Lower lobe of right lung (tissue), 2 donors: ENCODE measurements around the gene XPNPEP3. TPM values are rescaled to one million over a fixed set of nuclear protein-coding genes. Genes with fewer than 3 reads are reported as not detected.
A peak's percentile ranks its signal among the peaks of the same experiment; 100 is the strongest.
"Not testable (repeated sequence)": the region's sequence is repeated elsewhere in the genome, so short reads cannot be mapped to it uniquely, and the experiment has no call there.

Source experiments
- ATAC-seq, 2 donors: fragments of 200-7000 bp; cut with Tn5 transposase; one replicate each; pipeline ENCODE4 v1.9.1; 2020 to 2022; ENCODE audit warnings: mild to moderate bottlenecking in 2 of 2, moderate library complexity in 2 of 2
- DNase-seq: peaks from one replicate; pipeline ENCODE4 v3.0.0-alpha.2; 2020
- H3K27ac ChIP-seq: fragments of 200-600 bp; one replicate; pipeline ENCODE4 v1.8.0; 2022
- H3K27me3 ChIP-seq: fragments of 200-600 bp; one replicate; pipeline ENCODE4 v1.8.0; 2022; ENCODE audit warnings: low read depth
- H3K36me3 ChIP-seq: fragments of 200-600 bp; one replicate; pipeline ENCODE4 v1.8.0; 2022; ENCODE audit warnings: mild to moderate bottlenecking
- H3K4me1 ChIP-seq: fragments of 200-600 bp; one replicate; pipeline ENCODE4 v1.8.0; 2022
- H3K4me3 ChIP-seq: fragments of 200-600 bp; one replicate; pipeline ENCODE4 v1.8.0; 2022; ENCODE audit warnings: mild to moderate bottlenecking
- H3K9me3 ChIP-seq: fragments of 200-600 bp; one replicate; pipeline ENCODE4 v1.8.0; 2022
- CTCF ChIP-seq: fragments of 200-600 bp; IDR thresholded peaks from one replicate; pipeline ENCODE4 v1.8.0; 2022; ENCODE audit warnings: antibody characterized with exemption, mild to moderate bottlenecking
- intact Hi-C: fragments of 100-400 bp; cut with DNase I; formaldehyde crosslinking; loops from one replicate; pipeline ENCODE4 v1.11.0; 2022
- total RNA-seq: library from RNA; stranded (reverse); fragmentation: NEBNext Ultra II Directional; extraction: Animal tissue kit (Norgen Biotek cat#: 25700); gene quantifications from one replicate; pipeline ENCODE4 v1.2.1, GENCODE V29; 2021
- donor health status: DM: no; HTN: yes; CAD: no; lungs with severe emphysema.

The XPNPEP3 gene
- total RNA-seq, 1 donor from 2014 or later: 19.1 TPM

- no peaks in the 10 kb centered on the region for H3K27me3 ChIP-seq
- no peaks in the 10 kb centered on the region for H3K9me3 ChIP-seq
- H3K27ac ChIP-seq: peak within 1 kb of the TSS; percentile 77
- intact Hi-C loops: no loop called here
- peak; percentile 39 for TF ChIP-seq CTCF
- DNase-seq (peak; percentile 92), ATAC-seq (peak; percentile 97 to 98)
- H3K4me3 ChIP-seq: peak within 1 kb of the TSS; percentile 97
- peaks cover 24% of the 10 kb centered on the region for H3K4me1 ChIP-seq
- H3K36me3 ChIP-seq: peaks cover 17% of the 10 kb centered on the region
These were observed 38.0 kb upstream of the XPNPEP3 start, which contains the start of gene SLC25A17 for GRCh38 chr22:40818747-40819598. TSS of gene SLC25A17 (minus strand) at chr22:40819346. CDS start at chr22:40819248, 98 bp downstream.

GRCh38 chr22:40819599-40820140 is 37.3 kb upstream of the XPNPEP3 start:
- DNase-seq (no peak), ATAC-seq (peak; percentile 16 to 31)
- Histone ChIP-seq H3K4me3 (peak overlapping the region; percentile 97), H3K27ac (peak overlapping the region; percentile 77), H3K9me3 (no peaks in the 10 kb centered on the region), H3K36me3 (peaks cover 24% of the 10 kb centered on the region), H3K27me3 (no peaks in the 10 kb centered on the region), H3K4me1 (peaks cover 24% of the 10 kb centered on the region)
- intact Hi-C loops: no loop called here
- no peak for TF ChIP-seq CTCF

GRCh38 chr22:40823426-40823825 is 33.5 kb upstream of the XPNPEP3 start:
- H3K36me3 ChIP-seq: peaks cover 60% of the 10 kb centered on the region
- intact Hi-C loops: no loop called here

GRCh38 chr22:40826292-40826691 is 30.7 kb upstream of the XPNPEP3 start:
- H3K27me3 ChIP-seq, H3K27ac ChIP-seq, DNase-seq, ATAC-seq, intact Hi-C loops, H3K9me3 ChIP-seq, H3K4me1 ChIP-seq, H3K4me3 ChIP-seq: not testable (repeated sequence)
- H3K36me3 ChIP-seq: peaks cover 89% of the 10 kb centered on the region

More at GRCh38 chr22:40823426-40823825, 33.5 kb upstream of the XPNPEP3 start:
- H3K9me3 ChIP-seq: no peaks in the 10 kb centered on the region
- H3K27ac ChIP-seq: no peak overlapping the region
- H3K4me1 ChIP-seq: peaks cover 8% of the 10 kb centered on the region
- no peak for TF ChIP-seq CTCF
- DNase-seq (no peak), ATAC-seq (no peak)
- H3K4me3 ChIP-seq: no peak overlapping the region
- no peaks in the 10 kb centered on the region for H3K27me3 ChIP-seq

GRCh38 chr22:40826984-40827741 is 29.8 kb upstream of the XPNPEP3 start:
- peaks cover 98% of the 10 kb centered on the region for H3K36me3 ChIP-seq

More at GRCh38 chr22:40826984-40827741, 29.8 kb upstream of the XPNPEP3 start:
- ATAC-seq: no peak
- no peak overlapping the region for H3K27ac ChIP-seq
- intact Hi-C loops: no loop called here
- no peak for TF ChIP-seq CTCF
- H3K4me3 ChIP-seq: no peak overlapping the region
- no peaks in the 10 kb centered on the region for H3K27me3 ChIP-seq
- no peaks in the 10 kb centered on the region for H3K4me1 ChIP-seq
- no peaks in the 10 kb centered on the region for H3K9me3 ChIP-seq
- no peak for DNase-seq
